Measurements from ENCODE around the gene DPYD. TPM values are rescaled to one million over a fixed set of nuclear protein-coding genes. Genes with fewer than 3 reads are reported as not detected.

DPYD gene
- total and polyA plus RNA-seq, 2 donors from 2014 or later: 4.9 to 41.6 TPM

- no peak for TF ChIP-seq CTCF (IDR thresholded peaks at IDR 0.05; ENCODE audit: borderline replicate concordance, extremely low read depth, insufficient read depth)
- no peaks in the 10 kb centered on the region for H3K27me3 ChIP-seq (ENCODE audit: control insufficient read depth, insufficient read depth, low read length)
- H3K36me3 ChIP-seq (ENCODE audit: control insufficient read depth in 2 of 3, insufficient read depth in 3 of 3, low read length in 3 of 3): no peaks in the 10 kb centered on the region
- no peak overlapping the region for H3K4me3 ChIP-seq (ENCODE audit: low read length in 3 of 3)
- DNase-seq (no peak), FAIRE-seq (no peak)
- no peak overlapping the region for H3K9ac ChIP-seq (ENCODE audit: low read length in 3 of 3)
- no peak overlapping the region for H3K27ac ChIP-seq (ENCODE audit: low read depth in 2 of 2, low read length in 2 of 2)
- intact Hi-C loops (cut with DNase I): no loop called here
- H3K4me1 ChIP-seq (ENCODE audit: control insufficient read depth in 2 of 3, insufficient read depth in 2 of 3, low read depth in 1 of 3, low read length in 3 of 3): no peaks in the 10 kb centered on the region
- no peaks in the 10 kb centered on the region for H3K9me3 ChIP-seq (ENCODE audit: control insufficient read depth in 2 of 3, insufficient read depth in 1 of 3, low read length in 3 of 3)
These were observed 572.1 kb downstream of the DPYD start for GRCh38 chr1:97348599-97349265.

- Histone ChIP-seq H3K4me3 (ENCODE audit: low read length in 3 of 3) (no peak overlapping the region), H3K27ac (ENCODE audit: low read depth in 2 of 2, low read length in 2 of 2) (no peak overlapping the region), H3K9ac (ENCODE audit: low read length in 3 of 3) (no peak overlapping the region), H3K9me3 (ENCODE audit: control insufficient read depth in 2 of 3, insufficient read depth in 1 of 3, low read length in 3 of 3) (no peaks in the 10 kb centered on the region), H3K36me3 (ENCODE audit: control insufficient read depth in 2 of 3, insufficient read depth in 3 of 3, low read length in 3 of 3) (no peaks in the 10 kb centered on the region), H3K27me3 (ENCODE audit: control insufficient read depth, insufficient read depth, low read length) (no peaks in the 10 kb centered on the region), H3K4me1 (ENCODE audit: control insufficient read depth in 2 of 3, insufficient read depth in 2 of 3, low read depth in 1 of 3, low read length in 3 of 3) (no peaks in the 10 kb centered on the region)
- DNase-seq: no peak
- TF ChIP-seq CTCF (IDR thresholded peaks at IDR 0.05; ENCODE audit: borderline replicate concordance, extremely low read depth, insufficient read depth): no peak
- no peak for FAIRE-seq
- intact Hi-C loops (cut with DNase I): no loop called here
These were observed 579.9 kb downstream of the DPYD start for GRCh38 chr1:97340951-97341350.

GRCh38 chr1:97338347-97338746 lies 582.5 kb downstream of the DPYD start:
- no peaks in the 10 kb centered on the region for H3K36me3 ChIP-seq (ENCODE audit: control insufficient read depth in 2 of 3, insufficient read depth in 3 of 3, low read length in 3 of 3)
- H3K4me1 ChIP-seq (ENCODE audit: control insufficient read depth in 2 of 3, insufficient read depth in 2 of 3, low read depth in 1 of 3, low read length in 3 of 3): no peaks in the 10 kb centered on the region
- intact Hi-C loops (cut with DNase I): no loop called here
- DNase-seq (no peak), FAIRE-seq (no peak)
- no peaks in the 10 kb centered on the region for H3K27me3 ChIP-seq (ENCODE audit: control insufficient read depth, insufficient read depth, low read length)
- no peak overlapping the region for H3K9ac ChIP-seq (ENCODE audit: low read length in 3 of 3)
- H3K27ac ChIP-seq (ENCODE audit: low read depth in 2 of 2, low read length in 2 of 2): no peak overlapping the region
- no peak for TF ChIP-seq CTCF (IDR thresholded peaks at IDR 0.05; ENCODE audit: borderline replicate concordance, extremely low read depth, insufficient read depth)
- H3K4me3 ChIP-seq (ENCODE audit: low read length in 3 of 3): no peak overlapping the region
- H3K9me3 ChIP-seq (ENCODE audit: control insufficient read depth in 2 of 3, insufficient read depth in 1 of 3, low read length in 3 of 3): no peaks in the 10 kb centered on the region

Data from kidney (tissue), 14 donors.